HUDEP-2 (cell line): ENCODE results near the gene INA.
"Not testable (repeated sequence)": the region's sequence is repeated elsewhere in the genome, so short reads cannot be mapped to it uniquely, and the experiment has no call there.

Experiments used
- DNase-seq, 76 experiments: peaks; one replicate each; lab custom pipeline; 2025; ENCODE audit not compliant: unreplicated experiment in 76 of 76; lab: John Stamatoyannopoulos, UW

The INA gene

GRCh38 chr10:103276896-103277712 lies at the start of gene INA:
TSS of gene INA (plus strand) at chr10:103277138. CDS start at chr10:103277212, 74 bp downstream.
- DNase-seq: peak in 14 of 76 experiments; percentile 7 to 34 (median 17)

- no peak for DNase-seq
These were observed 49.5 kb upstream of the INA start for GRCh38 chr10:103227416-103227815.

- no peak for DNase-seq
These were observed 45.8 kb upstream of the INA start for GRCh38 chr10:103231047-103231551.

- no peak for DNase-seq
These were observed 44.7 kb upstream of the INA start for GRCh38 chr10:103232131-103232673.

DNA sequence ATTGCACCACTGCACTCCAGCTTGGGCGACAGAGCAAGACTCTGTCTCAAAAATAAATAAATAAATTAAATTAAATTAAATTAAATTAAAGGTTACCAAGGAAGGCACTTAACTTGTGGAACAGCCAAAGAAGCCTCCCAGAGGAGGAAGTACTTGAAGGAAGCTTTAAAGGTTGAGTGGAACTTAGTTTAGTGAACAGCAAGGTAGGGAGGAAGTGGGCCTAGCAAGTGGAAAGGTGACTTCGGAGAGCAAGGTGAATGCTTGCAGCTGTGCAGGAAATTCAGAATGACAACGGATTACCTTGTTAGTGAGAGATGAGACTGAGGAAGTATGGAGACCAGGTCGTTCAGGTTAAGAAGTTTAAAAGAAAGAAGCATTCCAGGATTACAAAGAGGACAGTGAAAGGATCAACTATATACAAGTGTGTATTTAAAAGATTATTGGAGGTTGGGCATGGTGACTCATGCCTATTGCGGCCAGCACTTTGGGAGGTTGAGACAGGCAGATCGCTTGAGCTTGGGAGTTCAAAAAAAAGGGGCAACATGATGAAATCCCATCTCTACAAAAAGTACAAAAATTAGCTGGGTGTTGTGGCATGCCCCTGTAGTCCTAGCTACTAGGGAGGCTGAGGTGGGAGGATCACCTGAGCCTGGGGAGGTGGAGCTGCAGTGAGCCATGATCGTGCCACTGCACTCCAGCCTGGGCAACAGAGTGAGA lies 44.0 kb upstream of the INA start:
- DNase-seq: no peak

DNA sequence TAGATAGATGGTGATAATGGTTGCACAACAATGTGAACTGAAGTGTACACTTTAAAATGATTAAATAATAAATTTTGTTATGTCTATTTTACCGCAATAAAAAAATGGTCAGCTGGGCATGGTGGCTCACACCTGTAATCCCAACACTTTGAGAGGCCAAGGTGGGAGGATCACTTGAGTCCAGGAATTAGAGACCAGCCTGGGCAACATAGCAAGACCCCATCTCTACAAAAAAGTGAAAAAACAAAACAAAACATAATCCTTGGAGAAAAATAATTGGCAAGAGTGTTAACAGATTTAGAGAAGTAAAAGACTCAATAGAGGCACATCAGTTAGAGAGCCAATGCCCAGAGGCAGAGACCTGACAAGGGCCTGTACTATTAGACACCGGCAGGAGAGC lies 41.2 kb upstream of the INA start:
- no peak for DNase-seq

DNA sequence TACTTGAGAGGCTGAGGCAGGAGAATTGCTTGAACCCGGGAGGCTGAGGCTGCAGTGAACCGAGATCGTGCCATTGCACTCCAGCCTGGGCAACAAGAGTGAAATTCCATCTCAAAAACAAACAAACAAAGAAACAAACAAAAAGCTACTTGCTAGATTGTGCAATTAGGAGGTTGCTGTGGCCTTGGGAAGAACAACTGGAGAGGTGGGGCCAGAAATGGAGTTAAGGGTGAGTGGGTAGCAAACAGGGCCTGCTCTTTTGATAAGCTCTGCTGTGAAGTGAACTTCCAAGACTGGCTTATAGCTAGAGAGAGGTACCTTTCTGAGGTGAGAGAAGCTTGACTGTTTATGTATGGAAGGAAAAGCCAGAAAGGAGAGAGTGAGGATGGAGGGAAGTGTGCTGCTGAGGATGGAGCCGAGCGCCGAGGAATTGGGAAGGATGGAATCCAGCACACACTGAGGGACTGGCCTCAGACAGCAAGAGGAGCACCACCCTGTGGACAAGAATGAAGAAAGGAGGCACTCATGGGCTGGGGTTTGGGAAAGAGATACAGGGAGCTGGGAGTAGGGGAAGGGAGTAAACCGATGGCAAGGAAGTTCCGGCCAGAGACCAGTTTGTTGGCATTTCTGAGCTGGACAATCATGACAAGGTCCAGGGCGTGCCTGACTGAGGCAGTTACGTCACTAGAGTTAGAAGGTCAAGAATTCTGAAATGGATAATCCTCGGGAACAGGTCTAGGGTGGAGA lies 38.3 kb upstream of the INA start:
- no peak for DNase-seq

DNA sequence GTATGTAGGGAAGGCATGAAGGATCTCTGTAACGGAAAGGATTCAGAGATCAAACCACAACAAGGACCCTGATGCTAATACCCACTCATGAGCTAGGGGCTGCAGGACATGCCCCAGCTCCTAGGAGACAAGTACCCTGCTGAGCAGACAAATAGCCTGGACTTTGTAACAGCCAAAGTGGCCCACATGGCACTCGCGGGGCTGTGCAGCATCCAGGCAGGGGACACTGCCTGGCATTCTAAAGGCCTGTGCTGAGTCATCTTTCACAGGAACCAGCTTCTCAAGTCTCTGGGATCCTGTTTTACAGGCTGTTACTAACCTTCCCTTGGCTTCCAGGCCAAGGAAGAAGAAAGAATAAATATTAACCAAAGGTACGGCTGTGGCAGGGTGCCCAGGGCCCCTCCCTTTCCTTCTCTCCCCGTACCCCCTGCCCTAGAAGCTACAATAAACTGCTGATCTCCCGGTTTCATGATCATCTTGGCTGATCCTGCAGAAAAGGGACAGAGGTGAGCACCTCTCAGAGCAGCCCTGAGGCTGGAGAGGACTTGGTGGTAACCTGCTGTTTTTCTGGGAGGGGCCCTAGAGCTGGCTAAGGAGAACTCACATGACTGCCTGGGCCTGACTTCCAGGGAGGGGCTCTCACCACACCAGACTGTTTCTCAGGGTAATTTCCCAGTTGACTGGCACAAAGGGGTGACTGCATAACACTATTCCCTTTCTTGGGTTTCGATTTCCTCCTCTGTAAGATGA lies 35.5 kb upstream of the INA start:
- peak in 23 of 76 experiments; percentile 2 to 28 (median 9) for DNase-seq

- DNase-seq: peak in 62 of 76 experiments; percentile 7 to 73 (median 45)
These were observed 32.2 kb upstream of the INA start for GRCh38 chr10:103244666-103245271.

DNA sequence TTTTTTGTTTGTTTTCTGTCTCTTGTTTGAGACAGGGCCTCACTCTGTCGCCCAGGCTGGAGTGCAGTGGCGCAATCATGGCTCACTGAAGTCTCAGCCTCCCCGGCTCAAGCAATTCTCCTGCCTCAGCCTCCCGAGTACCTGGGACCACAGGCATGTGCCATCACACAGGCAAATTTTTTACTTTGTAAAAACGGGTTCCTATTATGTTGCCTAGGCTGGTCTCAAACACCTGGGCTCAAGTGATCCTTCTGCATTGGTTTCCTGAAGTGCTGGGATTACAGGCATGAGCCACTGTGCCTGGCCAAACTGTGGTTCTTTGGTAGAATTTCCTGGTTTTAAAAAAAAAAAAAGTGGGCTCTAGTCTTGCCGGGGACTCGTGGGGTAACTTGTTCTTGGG lies 31.4 kb upstream of the INA start, which contains the start of gene RPEL1:
Gene RPEL1, plus strand, starts transcription at position 301 of the 400 bp plus-strand sequence. CDS start 110 bp downstream, outside the sequence.
- DNase-seq: not testable (repeated sequence)

DNA sequence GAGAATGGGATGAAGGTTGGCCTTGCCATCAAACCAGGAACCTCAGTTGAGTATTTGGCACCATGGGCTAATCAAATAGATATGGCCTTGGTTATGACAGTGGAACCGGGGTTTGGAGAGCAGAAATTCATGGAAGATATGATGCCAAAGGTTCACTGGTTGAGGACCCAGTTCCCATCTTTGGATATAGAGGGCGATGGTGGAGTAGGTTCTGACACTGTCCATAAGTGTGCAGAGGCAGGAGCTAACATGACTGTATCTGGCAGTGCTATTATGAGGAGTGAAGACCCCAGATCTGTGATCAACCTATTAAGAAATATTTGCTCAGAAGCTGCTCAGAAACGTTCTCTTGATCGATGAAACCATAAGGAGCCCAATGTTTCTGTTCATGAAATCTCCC lies 30.6 kb upstream of the INA start:
- DNase-seq: peak in 1 of 76 experiments; percentile 2

DNA sequence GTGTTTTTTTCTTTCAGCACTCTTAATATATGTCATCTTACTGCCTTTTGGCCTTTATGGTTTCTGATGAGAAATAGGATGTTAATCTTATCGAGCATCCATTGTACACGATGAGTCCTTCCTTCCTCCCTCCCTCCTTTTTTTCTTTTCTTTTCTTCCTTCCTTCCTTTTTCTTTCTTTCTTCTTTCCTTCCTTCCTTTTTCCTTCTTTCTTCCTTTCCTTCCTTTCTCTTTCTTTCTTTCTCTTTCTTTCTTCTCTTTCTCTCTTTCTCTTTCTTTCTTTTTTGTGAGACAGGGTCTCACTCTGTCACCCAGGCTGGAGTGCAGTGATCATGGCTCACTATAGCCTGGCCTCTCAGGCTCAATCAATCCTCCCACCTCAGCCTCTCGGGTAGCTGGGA lies 22.8 kb upstream of the INA start:
- no peak for DNase-seq

- DNase-seq: peak in 40 of 76 experiments; percentile 3 to 69 (median 26)
These were observed 22.2 kb upstream of the INA start for GRCh38 chr10:103254538-103255325.

DNA sequence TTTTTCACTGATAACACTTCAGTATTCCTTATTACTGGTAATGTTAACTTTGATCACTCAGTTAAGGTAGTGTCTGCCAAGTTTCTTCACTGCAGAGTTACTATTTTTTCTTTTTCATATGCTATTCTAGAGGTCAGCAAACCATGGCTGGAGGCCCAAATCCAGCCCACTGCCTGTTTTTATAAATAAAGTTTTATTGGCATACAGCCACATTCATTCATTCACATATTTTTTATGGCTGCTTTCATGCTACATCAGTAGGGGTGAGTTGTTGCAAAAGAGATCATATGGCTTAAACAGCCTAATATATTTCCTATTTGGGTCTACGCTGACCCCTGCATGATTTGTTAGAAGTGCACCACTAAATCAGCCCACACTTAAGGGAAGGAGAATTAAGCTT lies 20.3 kb upstream of the INA start:
- DNase-seq: no peak

DNA sequence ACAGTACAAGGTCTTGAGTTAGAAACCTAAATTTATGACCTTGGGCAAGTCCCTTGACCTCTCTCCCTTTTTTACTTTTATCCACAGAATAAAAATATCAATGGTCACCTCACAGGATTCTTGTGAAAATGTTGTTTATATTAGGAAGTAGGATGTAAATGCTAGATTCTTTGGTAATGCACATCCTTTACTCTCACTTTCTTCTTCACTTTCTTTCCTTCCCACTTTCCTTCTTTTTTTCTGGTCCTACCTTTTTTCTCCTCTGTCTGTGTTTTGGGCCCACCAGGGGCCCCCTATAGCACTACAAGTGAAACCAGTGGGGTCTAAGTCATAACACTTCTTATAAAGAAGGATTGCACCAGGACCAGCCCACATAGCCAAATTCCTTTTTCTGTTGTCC lies 19.1 kb upstream of the INA start:
- no peak for DNase-seq

GRCh38 chr10:103258928-103259327 lies 18.0 kb upstream of the INA start:
- not testable (repeated sequence) for DNase-seq

GRCh38 chr10:103259989-103260388 lies 16.9 kb upstream of the INA start:
- no peak for DNase-seq

DNA sequence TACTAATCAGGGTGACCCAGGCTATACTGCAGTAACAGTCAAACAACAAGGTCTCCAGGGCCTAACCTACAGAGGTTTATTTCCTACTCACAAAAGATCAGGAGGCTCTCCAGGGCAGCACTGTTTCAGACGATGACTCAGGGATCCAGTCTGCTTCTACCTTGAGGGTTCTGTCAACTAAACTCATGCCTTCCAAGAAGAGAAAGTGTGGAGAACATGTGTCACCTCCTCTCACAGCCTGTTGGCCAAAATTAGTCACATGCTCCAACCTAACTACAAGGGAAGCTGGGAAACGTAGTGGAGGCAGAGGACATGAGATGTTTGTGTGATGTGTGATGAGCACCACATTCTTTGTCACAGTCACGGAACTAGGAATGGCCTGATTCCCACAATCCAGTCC lies 14.7 kb upstream of the INA start:
- no peak for DNase-seq
